Measurements from ENCODE around the gene CCDC30.

GRCh38 chr1:42620307-42620706 lies 157.2 kb downstream of the CCDC30 start:
- TF ChIP-seq, protein P1, sequence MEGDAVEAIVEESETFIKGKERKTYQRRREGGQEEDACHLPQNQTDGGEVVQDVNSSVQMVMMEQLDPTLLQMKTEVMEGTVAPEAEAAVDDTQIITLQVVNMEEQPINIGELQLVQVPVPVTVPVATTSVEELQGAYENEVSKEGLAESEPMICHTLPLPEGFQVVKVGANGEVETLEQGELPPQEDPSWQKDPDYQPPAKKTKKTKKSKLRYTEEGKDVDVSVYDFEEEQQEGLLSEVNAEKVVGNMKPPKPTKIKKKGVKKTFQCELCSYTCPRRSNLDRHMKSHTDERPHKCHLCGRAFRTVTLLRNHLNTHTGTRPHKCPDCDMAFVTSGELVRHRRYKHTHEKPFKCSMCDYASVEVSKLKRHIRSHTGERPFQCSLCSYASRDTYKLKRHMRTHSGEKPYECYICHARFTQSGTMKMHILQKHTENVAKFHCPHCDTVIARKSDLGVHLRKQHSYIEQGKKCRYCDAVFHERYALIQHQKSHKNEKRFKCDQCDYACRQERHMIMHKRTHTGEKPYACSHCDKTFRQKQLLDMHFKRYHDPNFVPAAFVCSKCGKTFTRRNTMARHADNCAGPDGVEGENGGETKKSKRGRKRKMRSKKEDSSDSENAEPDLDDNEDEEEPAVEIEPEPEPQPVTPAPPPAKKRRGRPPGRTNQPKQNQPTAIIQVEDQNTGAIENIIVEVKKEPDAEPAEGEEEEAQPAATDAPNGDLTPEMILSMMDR (IDR thresholded peaks at IDR 0.05; ENCODE audit: low read depth, low read length): no peak
- TF ChIP-seq EZH2phosphoT487 (IDR thresholded peaks at IDR 0.05; ENCODE audit: low read depth): no peak
